Neural cell (in vitro differentiated cells): Measurements from ENCODE around the gene NUP58. TPM values are rescaled to one million over a fixed set of nuclear protein-coding genes. Genes with fewer than 3 reads are reported as not detected.

Source experiments
- H2AFZ ChIP-seq: fragments of 200-600, 300-800 bp; sonication (generic), shearing (Covaris generic); 2 replicates; pipeline ENCODE4 v1.6.0; 2014; ENCODE audit warnings: low read depth, mild to moderate bottlenecking, antibody characterized with exemption, low read length, moderate library complexity
- H3F3A ChIP-seq: fragments of 200-600 bp; shearing (Covaris generic); 2 replicates; pipeline ENCODE4 v1.6.1; 2016; ENCODE audit warnings: mild to moderate bottlenecking, moderate library complexity, mixed read lengths, antibody characterized with exemption, low read length; ENCODE audit not compliant: insufficient read depth, poor library complexity, severe bottlenecking
- H3K27ac ChIP-seq: fragments of 200-600, 300-800 bp; sonication (generic), shearing (Covaris generic); 2 replicates; pipeline ENCODE4 v1.5.1; 2014; ENCODE audit warnings: mild to moderate bottlenecking, low read length, moderate library complexity
- H3K27me3 ChIP-seq: fragments of 300-800, 200-600 bp; sonication (generic), shearing (Covaris generic); 2 replicates; pipeline ENCODE4 v1.6.0; 2014; ENCODE audit warnings: mild to moderate bottlenecking, low read depth, low read length, moderate library complexity; ENCODE audit not compliant: insufficient read depth
- H3K36me3 ChIP-seq: fragments of 300-800, 200-600 bp; sonication (generic), shearing (Covaris generic); 2 replicates; pipeline ENCODE4 v1.5.1; 2014; ENCODE audit warnings: mild to moderate bottlenecking, antibody characterized with exemption, low read length, moderate library complexity; ENCODE audit not compliant: insufficient read depth
- H3K4me2 ChIP-seq: fragments of 300-800, 200-600 bp; sonication (generic), shearing (Covaris generic); 2 replicates; pipeline ENCODE4 v1.6.0; 2014; ENCODE audit warnings: mild to moderate bottlenecking, low read length
- H3K4me3 ChIP-seq: fragments of 300-800, 200-600 bp; sonication (generic), shearing (Covaris generic); 2 replicates; pipeline ENCODE4 v1.5.1; 2014; ENCODE audit warnings: mild to moderate bottlenecking, low read length, moderate library complexity
- H3K79me2 ChIP-seq: fragments of 200-600 bp; shearing (Covaris generic); replicated peaks from 2 replicates; pipeline ENCODE4 v1.6.0; 2014; ENCODE audit warnings: mild to moderate bottlenecking, low read length, moderate library complexity; ENCODE audit not compliant: insufficient read depth
- H3K9ac ChIP-seq: fragments of 300-800, 200-600 bp; sonication (generic), shearing (Covaris generic); 2 replicates; pipeline ENCODE4 v1.6.1; 2016; ENCODE audit warnings: mild to moderate bottlenecking, low read length, mixed read lengths
- H3K9me2 ChIP-seq: fragments of 200-600 bp; shearing (Covaris generic); 2 replicates; pipeline ENCODE4 v1.6.1; 2016; ENCODE audit warnings: mild to moderate bottlenecking, low read length, mixed read lengths; ENCODE audit not compliant: insufficient read depth
- H3K9me3 ChIP-seq: fragments of 200-600, 300-800 bp; sonication (generic), shearing (Covaris generic); 2 replicates; pipeline ENCODE4 v1.6.1; 2016; ENCODE audit warnings: mild to moderate bottlenecking, mixed run types, low read length, moderate library complexity, mixed read lengths
- H4K20me1 ChIP-seq: fragments of 200-600 bp; shearing (Covaris generic); 2 replicates; pipeline ENCODE4 v1.6.1; 2016; ENCODE audit warnings: mild to moderate bottlenecking, mixed run types; ENCODE audit not compliant: insufficient read depth
- CTCF ChIP-seq: fragments of 450-650 bp; IDR thresholded peaks from 2 replicates; pipeline ENCODE4 v1.5.1; 2014; ENCODE audit warnings: antibody characterized with exemption, mild to moderate bottlenecking, moderate library complexity; ENCODE audit not compliant: poor library complexity, severe bottlenecking
- EP300 ChIP-seq: fragments of 450-650 bp; conservative IDR thresholded peaks from 2 replicates; pipeline ENCODE4 v1.6.1; 2014; ENCODE audit warnings: antibody characterized with exemption, mild to moderate bottlenecking, moderate library complexity; ENCODE audit not compliant: poor library complexity, severe bottlenecking
- EZH2 ChIP-seq: fragments of 200-600, 300-800 bp; shearing (Covaris generic), sonication (generic); IDR thresholded peaks from 2 replicates; pipeline ENCODE4 v1.6.1; 2014; ENCODE audit warnings: antibody characterized with exemption, low read length, borderline replicate concordance, mild to moderate bottlenecking; ENCODE audit not compliant: insufficient read depth, poor library complexity, severe bottlenecking
- MXI1 ChIP-seq: fragments of 450-650 bp; conservative IDR thresholded peaks from 2 replicates; pipeline ENCODE4 v1.6.1; 2014; ENCODE audit warnings: antibody characterized with exemption, mild to moderate bottlenecking; ENCODE audit not compliant: poor library complexity, severe bottlenecking
- POLR2AphosphoS5 ChIP-seq: IDR thresholded peaks from 2 replicates; pipeline ENCODE4 v1.6.1; 2012
- RAD21 ChIP-seq: fragments of 450-650 bp; conservative IDR thresholded peaks from 2 replicates; pipeline ENCODE4 v1.6.1; 2014; ENCODE audit warnings: antibody characterized with exemption, mild to moderate bottlenecking, moderate library complexity
- REST ChIP-seq: IDR thresholded peaks from 2 replicates; pipeline ENCODE4 v1.6.1; 2012; ENCODE audit warnings: borderline replicate concordance
- SMC3 ChIP-seq: fragments of 450-650 bp; conservative IDR thresholded peaks from 2 replicates; pipeline ENCODE4 v1.6.1; 2014; ENCODE audit warnings: antibody characterized with exemption, mild to moderate bottlenecking, moderate library complexity; ENCODE audit not compliant: poor library complexity
- TAF1 ChIP-seq: IDR thresholded peaks from 2 replicates; pipeline ENCODE4 v1.6.1; 2012; ENCODE audit warnings: low read depth
- polyA plus RNA-seq: library from polyadenylated mRNA; depleted of rRNA; stranded (reverse); fragments of >200 nt; gene quantifications from 2 replicates; pipeline ENCODE4 v1.2.3, GENCODE V29; 2014

Gene NUP58
- polyA plus RNA-seq, 1 donor from 2014 or later = 150 TPM

- Histone ChIP-seq H3K9me3 (no peaks in the 10 kb centered on the region), H3K27me3 (no peaks in the 10 kb centered on the region), H3K36me3 (peaks cover 9% of the 10 kb centered on the region), H3K79me2 (no peaks in the 10 kb centered on the region), H3F3A (no peaks in the 10 kb centered on the region), H4K20me1 (no peaks in the 10 kb centered on the region), H3K4me2 (no peak overlapping the region), H3K4me3 (no peak overlapping the region), H3K9ac (no peak overlapping the region), H3K9me2 (no peaks in the 10 kb centered on the region), H2AFZ (no peak overlapping the region), H3K27ac (no peak overlapping the region)
- TF ChIP-seq EP300 = no peak
- TF ChIP-seq CTCF = no peak
- TF ChIP-seq REST = no peak
- no peak for TF ChIP-seq POLR2AphosphoS5
- TF ChIP-seq RAD21 = no peak
Observed at GRCh38 chr13:25319771-25320170, 18.3 kb downstream of the NUP58 start.

GRCh38 chr13:25324100-25324499 is 22.7 kb downstream of the NUP58 start:
- H3K79me2 ChIP-seq = no peaks in the 10 kb centered on the region
- no peaks in the 10 kb centered on the region for H3K9me3 ChIP-seq
- H2AFZ ChIP-seq = no peak overlapping the region
- H3K9me2 ChIP-seq = no peaks in the 10 kb centered on the region
- no peak overlapping the region for H3K4me3 ChIP-seq
- no peaks in the 10 kb centered on the region for H3K36me3 ChIP-seq
- no peaks in the 10 kb centered on the region for H3K27me3 ChIP-seq
- no peaks in the 10 kb centered on the region for H3F3A ChIP-seq
- no peak overlapping the region for H3K27ac ChIP-seq
- no peak overlapping the region for H3K9ac ChIP-seq
- no peak overlapping the region for H3K4me2 ChIP-seq
- H4K20me1 ChIP-seq = no peaks in the 10 kb centered on the region
- TF ChIP-seq POLR2AphosphoS5 = no peak
- TF ChIP-seq MXI1 = no peak
- no peak for TF ChIP-seq EZH2
- TF ChIP-seq CTCF = no peak
- TF ChIP-seq SMC3 = no peak
- TF ChIP-seq REST = no peak
- TF ChIP-seq RAD21 = no peak
- TF ChIP-seq TAF1 = no peak
- TF ChIP-seq EP300 = no peak
